ENCODE results near the gene HMX1.

Gene HMX1

DNA sequence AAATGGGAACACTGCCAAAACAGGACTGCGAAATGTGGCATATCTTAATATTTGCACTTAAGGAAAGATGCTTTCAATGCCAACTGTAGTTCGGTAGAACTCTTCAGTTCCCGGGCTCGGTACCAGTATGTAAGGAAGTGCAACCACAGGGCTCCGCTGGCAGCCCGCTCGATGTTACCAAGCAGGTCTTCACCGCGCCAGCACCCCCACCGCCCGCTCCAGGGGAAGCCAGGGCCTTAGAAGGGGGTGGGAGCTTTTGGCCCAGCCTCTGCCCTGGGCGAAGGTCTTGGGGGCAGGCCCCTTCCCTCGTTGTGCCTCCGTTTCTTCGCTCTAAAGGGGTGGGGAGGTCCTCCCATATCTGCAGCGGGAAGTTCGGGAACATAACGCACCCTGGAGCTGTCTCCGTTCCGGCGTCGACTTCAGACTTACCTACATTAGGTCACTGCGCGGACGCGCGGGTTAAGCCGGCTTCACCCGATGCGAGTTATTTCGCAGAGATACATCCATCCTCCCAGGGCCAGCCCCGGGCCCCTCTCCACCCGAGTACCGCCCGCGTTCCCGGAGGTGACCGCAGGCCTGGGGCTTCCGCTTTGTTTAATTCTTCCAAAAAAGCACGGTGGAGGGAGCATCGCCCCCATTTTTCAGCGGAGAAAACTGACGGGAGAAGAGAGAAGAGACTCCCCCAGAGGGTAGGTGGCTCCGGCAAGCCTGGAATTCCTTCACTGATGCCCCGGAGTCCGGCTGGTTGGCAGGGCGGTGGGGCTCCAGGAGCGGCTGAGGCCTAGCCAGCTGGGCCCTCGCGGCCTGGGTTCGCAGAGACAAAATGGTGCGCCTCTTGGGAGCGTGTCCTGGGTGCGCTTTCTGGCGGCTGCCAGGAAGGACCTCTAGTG lies 1.0 kb upstream of the HMX1 start:
- DNase-seq, result no peak
- intact Hi-C loops (cut with DNase I), result loop anchor here (10.0 kb wide), 1 partner anchor 268 kb away; no protein-coding TSS in a partner anchor

DNA sequence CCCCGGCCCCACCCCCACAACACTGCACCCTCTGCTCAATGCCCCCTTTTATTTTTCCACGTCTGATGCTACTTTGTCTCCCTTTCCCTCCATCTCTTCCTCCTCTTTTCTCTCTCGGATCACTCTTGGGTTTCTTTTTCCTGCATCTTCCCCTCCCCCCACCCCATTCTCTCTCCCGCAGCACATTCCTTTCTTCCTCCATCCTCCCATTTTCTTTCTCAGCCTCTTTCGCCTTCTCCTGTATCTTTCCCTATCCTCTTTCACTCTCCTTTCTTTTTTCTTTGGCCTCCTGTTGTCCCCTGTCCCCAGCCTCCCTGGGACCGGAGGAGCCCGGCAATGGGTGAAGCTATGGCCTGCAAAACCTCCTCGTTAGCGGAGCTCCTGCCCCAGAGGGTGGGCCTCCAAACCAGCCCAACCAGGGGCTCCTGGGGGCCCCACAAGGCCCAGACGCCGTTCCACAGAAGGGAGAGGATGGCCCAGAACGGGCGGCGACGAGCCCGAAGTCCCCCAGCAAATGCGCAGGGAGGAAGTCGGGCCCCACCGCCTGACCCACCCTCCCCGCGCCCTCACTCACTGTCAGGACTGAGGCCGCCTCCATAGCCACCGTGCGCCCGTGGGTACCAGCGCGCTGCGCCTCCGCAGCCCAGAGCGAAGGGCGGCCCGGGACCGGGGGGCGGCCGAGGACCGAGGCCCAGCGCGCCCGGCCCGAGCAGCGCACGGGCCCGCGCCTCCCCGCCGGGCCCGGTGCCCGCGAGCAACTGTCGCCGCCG lies 807 bp downstream of the HMX1 start:
- intact Hi-C loops (cut with DNase I), result loop anchor here (10.0 kb wide), 1 partner anchor 266 kb away; no protein-coding TSS in a partner anchor
- DNase-seq, result no peak

DNA sequence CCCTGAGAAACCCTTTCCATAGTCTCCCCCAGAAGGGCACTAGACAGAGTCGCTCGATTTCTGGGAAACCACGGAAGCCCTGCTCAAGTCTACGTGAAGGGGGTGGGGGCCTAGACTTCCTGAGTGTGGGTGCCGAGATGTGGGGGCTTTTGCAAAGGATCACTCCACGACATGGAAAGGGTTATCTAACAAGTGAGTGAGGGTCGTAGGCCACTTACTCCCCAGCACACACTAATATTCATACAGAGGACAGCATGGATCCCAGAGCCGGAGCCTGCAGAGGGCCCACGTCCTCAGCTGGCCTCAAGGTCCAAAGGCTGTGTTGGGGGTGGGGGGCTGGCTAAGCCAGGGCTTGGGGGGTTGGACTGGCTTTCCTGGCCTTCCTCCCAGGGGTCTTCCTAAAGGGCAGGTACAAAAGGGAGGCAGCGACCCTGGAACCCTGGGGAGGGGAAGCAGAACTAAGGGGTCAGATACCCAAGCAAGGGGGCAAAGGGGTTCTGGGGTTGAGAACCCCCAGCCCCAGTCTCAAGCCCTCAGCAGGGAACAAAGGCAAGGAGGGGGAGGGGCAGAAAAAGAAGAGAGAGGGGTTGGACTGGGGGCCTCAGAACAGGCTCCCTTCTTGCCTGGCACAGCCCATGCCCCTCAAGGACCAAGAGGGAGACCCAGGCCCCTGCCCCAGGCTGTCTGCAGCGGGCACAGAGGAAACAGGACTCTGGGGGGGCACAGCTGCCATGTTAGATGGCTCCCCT lies 1.6 kb downstream of the HMX1 start:
- DNase-seq, result no peak
- intact Hi-C loops (cut with DNase I), result loop anchor here (10.0 kb wide), 1 partner anchor 265 kb away; no protein-coding TSS in a partner anchor

DNA sequence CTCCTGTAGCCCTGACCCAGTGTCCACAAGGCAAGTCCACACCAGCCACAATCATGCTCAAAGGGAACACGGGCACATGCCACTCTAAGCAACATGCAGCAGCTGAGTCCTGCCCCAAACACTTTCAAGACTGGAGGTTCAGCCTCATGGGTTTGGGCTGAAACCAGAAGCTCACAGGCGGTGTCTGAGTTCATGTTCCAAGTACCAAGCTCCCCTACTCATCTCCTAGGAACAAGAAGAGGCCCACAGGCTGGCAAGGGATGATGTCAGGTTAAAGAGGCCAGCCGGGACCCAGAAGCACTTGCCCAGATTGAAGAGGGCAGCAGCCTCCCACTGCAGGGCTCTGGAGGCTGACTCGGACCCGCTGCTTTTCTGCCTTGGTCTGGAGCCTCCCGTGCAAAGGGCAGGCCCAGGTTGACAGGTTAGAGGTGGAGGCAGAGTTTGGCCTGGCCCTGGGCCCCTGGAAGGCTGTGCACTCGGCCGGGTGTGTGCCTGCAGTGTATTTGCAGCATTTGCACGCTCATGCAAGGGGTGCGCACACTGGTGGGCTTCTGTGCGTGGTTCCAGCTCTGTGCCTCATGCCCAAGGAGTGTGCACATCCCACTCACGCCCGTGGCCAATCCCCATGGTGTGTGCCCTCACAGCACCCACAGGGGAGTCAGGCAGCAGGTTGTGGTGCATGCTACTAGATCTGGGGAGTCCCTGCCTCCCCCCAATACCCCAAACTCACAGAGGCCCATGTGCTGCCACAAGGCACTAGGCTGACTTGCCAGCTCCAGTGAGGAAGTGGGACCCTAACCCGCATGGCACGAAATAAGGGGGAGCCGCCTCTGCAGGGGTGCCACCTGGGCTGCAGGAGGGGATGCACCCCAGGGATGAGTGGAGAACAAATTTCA lies 2.4 kb downstream of the HMX1 start:
- intact Hi-C loops (cut with DNase I), result no loop called here

DNA sequence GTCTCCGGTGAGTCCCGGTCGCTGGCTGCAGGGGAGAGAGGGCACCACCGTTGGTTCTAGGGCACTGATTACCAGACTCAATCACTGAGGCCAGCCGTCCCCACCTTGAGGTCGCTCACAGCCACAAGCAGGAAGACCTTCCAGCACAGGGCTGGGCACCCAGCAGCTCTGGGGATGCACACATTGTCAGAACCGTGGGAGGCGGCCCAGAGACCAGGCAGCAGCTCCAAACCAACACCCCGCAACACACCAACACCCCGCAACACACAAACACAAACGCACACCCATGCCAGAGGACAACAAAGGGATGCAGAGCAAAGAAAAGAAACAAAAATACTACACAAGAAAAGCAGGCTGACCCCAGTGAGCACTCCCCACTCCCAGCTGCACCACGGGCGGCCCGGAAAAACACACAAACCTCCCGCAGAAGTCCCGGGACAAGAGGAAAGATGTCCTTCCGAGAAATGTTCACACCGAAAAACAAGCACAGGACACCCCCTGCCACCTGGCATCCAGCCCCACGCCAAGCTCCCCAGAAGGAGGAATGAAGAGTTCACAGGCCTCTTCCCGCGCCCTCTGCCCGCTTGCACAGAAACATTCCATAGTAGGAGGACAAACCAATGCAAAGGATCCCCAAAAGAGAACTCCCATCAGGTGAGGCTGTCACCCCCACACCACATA lies 3.2 kb downstream of the HMX1 start:
- intact Hi-C loops (cut with DNase I), result no loop called here
- no peak for DNase-seq

More for the DNA sequence above, 2.4 kb downstream of the HMX1 start:
- DNase-seq, result no peak

DNA sequence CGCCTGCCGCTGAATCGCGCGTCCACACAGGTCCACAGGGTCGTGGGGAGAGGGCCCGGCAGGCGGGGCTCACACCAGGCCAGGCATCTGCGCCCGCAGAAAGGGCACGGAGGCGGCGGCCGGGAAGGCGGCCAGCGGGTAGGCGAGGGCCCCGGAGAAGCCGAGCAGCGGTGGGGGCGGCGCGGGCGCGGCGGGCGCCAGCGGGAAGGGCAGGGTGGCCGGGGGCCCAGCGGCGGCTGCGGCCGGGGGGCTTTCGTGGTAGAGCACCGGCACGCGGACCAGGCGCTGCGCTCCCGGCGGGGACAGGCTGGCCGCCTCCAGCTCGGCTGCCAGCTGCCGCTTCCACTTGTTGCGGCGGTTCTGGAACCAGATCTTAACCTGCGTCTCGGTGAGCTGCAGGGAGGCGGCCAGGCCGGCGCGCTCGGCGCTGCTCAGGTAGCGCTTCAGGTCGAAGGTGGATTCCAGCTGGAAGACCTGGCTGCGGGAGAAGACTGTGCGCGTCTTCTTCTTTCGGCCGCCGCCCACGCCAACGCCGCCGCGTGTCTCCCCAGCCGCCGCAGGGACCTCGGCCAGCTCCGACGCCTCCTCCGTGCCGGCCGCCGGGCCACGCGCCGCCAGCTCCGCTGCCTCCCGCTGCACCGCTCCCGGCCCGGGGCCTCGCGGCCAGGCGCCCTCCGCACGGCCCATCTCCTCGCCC lies 3.9 kb downstream of the HMX1 start:
- DNase-seq, result no peak
- intact Hi-C loops (cut with DNase I), result no loop called here

DNA sequence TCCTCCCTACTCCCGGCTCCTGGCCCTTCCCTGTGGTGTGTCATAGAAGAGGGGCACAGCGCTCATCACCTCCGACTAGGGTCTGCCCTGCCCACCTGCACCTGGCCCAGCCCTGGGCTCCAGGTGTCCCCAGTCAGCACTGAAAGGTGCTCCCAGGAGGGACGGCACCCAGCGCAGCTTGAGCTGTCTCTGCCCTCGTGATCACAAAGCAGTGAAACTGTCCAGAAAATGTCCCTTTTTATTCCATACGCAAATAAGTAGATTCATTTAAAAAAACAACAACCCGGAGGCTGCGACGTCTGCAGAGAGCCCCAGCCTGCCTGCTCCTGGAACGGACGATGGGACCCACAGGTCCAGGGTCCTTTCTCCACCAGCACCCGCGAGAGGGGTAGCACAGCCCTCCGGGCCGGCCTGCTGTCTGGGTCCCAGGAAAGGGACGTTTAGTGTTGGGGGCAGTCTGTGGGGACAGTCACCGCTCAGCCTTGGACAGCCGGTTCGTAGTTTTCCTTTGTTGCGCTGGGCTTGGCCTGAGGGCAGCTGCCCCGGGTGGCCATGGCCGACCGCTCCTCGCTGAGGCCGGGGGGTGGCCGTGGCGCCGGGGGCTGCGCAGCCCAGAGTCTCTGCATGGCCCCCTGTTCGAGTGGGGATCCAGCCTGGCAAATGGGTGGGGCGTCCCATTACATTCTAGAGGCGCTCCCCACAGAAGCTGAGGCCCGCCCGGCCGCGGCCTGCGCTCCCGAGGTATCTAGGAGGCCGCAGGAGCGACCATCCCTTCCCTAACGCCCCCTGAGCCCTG lies 4.6 kb downstream of the HMX1 start:
- peak in 2 of 10 donors; percentile 47 to 52 for DNase-seq
- intact Hi-C loops (cut with DNase I), result no loop called here

DNA sequence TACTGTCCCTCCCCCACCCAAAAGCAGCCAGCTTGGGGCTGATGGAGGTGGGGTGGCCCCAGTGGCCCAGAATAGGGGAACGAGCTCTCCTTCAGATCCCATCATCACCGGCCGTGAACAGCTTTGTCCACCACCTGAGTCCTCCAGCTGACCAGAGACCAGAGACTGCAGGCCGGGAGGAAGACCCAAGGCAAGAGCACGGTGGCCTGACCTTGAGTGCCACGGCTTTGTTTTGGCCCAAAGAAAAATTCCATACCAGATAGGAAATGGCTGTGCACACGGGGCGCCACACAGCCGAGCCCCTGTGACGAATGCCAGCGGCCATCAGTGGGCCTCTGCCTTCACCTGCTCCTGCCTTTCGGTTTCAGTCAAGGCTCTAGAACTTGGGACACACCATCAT lies 5.2 kb downstream of the HMX1 start:
- intact Hi-C loops (cut with DNase I), result no loop called here

DNA sequence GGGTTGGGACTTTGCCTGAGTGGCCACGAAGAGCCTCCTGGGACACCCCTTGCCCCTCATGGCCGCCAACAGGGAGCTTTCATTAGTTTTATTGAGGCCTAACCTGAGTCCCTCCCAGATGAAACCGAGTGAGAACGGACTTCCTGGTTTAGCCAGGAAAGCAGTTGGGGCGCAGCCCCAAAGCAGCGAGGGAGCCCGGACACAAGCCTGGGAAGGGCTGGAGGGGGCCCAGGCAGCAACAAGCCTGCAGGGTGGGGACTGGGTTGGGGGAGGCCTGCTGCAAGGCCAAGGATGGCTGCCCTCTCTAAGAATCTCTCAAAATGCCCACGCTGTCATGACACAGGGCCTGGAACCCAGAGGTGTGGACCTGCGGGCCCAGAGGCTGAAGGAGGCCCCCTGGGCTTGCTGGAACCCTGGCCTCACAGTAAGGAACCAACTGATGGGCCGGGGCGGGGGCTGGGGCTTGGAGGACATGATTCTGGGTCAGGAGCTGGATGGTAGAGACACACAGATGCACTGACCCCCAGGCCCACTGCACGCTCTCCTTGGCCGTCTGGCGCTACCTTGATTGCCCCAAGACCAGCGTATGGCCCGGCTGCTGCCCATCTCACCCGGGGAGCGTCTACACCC lies 5.8 kb downstream of the HMX1 start:
- peak in 2 of 10 donors; percentile 64 to 79 for DNase-seq
- intact Hi-C loops (cut with DNase I), result no loop called here

More for the DNA sequence above, 5.2 kb downstream of the HMX1 start:
- peak in 1 of 10 donors; percentile 57 for DNase-seq

DNA sequence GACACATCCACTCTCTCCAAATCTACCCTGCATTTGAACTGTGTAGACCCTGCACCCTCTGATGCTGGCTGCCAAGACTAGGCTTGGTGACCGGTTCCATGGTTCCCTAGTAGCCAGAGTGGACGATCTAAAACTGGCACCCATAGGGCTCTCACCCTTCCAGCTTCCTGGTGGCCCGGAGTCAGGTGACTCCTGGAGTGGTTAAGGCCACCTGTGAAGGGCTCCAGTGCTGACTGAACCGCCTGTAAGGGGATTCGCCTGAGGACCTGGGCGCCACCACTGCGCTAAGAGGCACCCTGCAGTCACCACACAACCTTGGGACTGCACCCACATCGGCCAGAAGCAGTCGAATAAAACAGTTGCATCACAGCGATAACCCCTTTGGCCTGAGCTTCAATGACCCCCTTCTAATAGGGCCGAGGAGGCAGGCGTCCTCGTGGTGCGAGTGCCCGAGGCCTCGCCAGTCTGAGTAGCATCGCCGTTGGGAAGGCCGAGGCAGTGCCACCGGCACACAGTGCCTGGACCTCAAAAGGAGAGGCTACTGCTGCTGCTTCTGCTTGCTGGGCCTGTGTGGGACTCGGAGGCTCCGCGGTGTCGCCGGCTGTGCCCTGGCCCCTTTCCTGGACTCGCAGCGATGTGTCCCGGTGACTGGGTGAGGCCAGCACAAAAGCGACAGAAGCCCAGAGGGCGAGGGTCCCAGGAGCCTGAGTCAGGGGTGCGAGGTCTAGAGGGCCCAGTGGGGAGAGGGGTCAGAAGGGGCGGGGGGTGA lies 6.5 kb downstream of the HMX1 start:
- intact Hi-C loops (cut with DNase I), result no loop called here
- DNase-seq, result peak in 2 of 10 donors; percentile 53 to 67

DNA sequence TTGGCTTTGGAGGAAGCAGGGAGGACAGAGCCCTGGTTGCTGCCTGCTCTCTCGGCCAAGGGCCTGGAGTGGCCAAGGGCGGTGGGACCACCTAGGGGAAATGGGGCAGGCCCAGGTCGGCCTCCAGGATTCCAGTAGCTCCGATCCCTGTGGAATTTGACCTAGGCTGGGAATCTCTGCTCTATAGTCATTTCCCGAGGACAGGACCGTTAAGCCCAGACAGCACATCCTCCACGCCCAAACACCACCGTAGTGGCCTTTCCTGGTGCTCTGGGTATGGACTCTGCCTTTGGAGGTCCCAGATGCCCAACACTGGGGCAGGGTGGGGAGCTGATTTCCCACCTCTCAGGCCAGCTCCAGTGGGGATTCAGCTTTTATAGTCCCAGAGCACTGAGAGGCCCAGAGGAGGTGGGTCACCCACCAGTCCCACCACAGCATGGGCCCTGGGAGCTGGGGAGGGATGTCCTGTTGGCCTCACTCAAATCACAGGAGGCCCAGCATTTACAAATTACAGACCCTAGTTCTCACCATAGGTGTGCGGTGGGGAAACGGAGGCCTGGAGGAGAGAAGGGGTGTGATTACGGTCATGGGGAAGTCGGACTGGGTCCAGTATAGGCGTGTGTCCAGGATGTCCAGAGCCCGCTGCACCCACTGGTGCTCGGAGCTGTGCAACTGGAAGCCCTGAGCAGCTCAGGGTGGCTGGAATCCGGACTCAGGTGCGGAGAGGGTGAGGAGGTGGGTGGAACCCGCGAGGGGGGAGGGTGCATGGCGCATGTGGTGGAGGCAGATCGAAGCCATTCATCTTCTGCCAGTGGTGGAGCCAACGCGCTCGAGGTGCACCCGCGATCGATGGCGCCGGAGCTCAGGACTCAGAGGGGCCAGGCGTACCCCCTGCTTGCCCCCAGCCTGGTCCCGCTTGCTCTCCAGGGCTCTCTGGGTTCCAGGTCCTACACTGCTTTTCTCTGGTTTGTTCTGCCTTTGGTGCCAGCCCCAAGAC lies 7.7 kb downstream of the HMX1 start:
- intact Hi-C loops (cut with DNase I), result no loop called here

DNA sequence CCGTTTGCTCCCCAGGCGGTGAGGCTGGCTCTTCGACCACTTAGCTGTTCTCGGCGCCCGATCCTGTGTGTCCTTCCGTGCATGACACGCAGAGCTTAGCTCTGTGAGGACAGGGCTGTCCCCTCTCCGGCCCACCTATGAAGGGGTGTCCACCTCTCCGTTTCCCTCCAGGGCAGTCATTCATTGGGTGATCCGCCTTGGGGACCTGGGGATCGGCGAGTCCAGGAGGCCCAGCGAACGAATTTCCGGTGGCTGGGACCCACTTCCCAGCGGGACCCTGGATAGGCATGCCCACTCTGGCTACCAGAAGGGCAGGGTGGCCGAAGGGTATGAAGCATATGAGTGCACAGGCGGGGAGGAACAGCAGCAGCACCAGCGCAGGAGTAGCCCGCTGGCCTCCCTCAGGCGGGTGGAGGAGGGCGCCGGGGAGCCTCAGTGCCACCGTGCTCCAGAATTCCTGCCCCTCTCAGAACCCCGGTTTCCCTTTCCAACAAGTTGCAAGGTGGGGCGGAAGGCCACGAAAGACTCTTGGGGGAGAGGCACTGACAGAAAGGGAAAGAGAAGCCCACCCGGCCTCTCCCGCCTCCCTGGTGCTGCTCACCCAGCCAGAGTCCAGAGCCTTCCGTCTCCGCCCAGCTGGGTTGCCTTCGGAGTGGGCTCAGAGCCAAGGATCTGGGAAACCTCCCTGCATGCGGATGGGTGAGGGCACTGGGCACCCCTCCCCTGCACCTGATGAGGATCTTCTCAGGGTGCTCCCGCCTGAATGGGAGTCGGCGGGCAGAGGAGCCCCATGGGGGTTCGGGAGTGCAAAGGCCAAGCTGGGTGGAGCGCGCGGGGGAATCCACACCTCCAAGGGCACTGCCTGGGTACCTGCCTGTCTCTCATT lies 8.6 kb downstream of the HMX1 start:
- DNase-seq, result peak in 2 of 10 donors; percentile 57 to 59
- intact Hi-C loops (cut with DNase I), result no loop called here

More for the DNA sequence above, 7.7 kb downstream of the HMX1 start:
- DNase-seq, result peak in 2 of 10 donors; percentile 71 to 83

DNA sequence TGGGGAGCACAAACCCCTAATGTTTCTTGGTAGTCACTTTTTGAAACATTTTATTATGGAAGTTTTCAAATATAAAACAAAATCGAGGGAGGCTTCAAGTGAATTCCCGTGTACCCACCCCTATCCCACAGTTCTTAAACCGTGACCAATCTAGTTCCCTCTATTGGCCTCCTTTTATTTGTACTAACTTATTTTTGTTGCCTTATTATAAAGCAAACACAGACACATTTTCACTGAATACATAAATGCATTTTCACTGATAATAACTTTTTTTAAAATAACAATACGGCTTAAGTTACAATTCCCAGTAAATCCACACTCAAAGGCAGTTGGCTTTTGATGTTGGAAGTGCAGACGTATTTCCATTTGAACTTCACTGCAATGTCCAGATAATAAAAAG lies 9.3 kb downstream of the HMX1 start:
- intact Hi-C loops (cut with DNase I), result no loop called here
- no peak for DNase-seq

Data from posterior cingulate gyrus (tissue), 11 donors.